ENCODE measurements around the gene ANHX.

DNA sequence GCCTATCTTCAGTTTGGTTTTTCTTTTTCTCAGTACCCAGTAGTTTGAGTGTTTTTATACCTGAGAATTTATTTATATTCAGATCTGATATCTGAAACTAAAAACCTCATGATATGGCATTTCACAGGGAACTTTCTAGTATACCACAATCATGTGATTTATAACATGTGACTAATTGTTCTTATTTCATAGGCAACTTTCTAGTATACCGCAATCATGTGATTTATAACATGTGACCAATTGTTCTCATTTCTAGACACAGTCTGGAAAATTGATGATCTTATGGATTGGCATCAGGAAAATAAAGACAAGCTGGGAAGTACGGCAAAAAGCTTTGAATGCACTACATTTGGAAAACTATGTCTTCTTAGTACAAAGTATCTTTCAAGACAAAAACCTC is 33.8 kb downstream of the ANHX start:
- TF ChIP-seq POLR2A (IDR thresholded peaks at IDR 0.05) = no peak
- TF ChIP-seq, protein P1, sequence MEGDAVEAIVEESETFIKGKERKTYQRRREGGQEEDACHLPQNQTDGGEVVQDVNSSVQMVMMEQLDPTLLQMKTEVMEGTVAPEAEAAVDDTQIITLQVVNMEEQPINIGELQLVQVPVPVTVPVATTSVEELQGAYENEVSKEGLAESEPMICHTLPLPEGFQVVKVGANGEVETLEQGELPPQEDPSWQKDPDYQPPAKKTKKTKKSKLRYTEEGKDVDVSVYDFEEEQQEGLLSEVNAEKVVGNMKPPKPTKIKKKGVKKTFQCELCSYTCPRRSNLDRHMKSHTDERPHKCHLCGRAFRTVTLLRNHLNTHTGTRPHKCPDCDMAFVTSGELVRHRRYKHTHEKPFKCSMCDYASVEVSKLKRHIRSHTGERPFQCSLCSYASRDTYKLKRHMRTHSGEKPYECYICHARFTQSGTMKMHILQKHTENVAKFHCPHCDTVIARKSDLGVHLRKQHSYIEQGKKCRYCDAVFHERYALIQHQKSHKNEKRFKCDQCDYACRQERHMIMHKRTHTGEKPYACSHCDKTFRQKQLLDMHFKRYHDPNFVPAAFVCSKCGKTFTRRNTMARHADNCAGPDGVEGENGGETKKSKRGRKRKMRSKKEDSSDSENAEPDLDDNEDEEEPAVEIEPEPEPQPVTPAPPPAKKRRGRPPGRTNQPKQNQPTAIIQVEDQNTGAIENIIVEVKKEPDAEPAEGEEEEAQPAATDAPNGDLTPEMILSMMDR (IDR thresholded peaks at IDR 0.05) = no peak
